Raji (cell line): ENCODE results near the gene ADORA2A.

ENCODE experiments used
- POLR2A ChIP-seq: IDR thresholded peaks from 2 replicates; pipeline ENCODE4 v1.6.1; 2011; ENCODE audit warnings: low read depth, low read length, control low read depth; ENCODE audit not compliant: insufficient read depth

The ADORA2A gene

GRCh38 chr22:24489011-24489410 is 61.6 kb downstream of the ADORA2A start:
- no peak for TF ChIP-seq POLR2A
